ENCODE measurements around the gene FZD4.
"Not testable (repeated sequence)": the region's sequence is repeated elsewhere in the genome, so short reads cannot be mapped to it uniquely, and the experiment has no call there.

FZD4 gene

GRCh38 chr11:86955361-86956120 lies at the start of gene FZD4:
Gene FZD4 (minus strand): TSS chr11:86955395. CDS start chr11:86955085, 310 bp downstream.
- DNase-seq = peak; percentile 53

DNA sequence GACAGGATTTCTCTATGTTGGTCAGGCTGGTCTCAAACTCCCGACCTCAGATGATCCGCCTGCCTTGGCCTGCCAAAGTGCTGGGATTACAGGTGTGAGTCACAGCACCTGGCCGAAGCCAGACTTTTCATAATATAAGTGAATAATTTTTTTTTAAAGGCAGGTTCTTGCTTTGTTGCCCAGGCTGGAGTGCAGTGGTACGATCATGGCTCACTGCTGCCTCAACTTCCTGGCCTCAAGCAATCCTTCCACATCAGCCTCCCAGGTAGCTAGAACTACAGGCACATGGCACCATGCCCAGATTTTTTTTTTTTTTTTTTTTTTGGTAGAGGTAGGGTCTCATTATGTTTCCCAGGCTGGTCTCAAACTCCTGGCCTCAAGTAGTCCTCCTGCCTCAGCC lies 49.1 kb upstream of the FZD4 start:
- not testable (repeated sequence) for DNase-seq

GRCh38 chr11:87002918-87003317 lies 47.7 kb upstream of the FZD4 start:
- DNase-seq = no peak

DNA sequence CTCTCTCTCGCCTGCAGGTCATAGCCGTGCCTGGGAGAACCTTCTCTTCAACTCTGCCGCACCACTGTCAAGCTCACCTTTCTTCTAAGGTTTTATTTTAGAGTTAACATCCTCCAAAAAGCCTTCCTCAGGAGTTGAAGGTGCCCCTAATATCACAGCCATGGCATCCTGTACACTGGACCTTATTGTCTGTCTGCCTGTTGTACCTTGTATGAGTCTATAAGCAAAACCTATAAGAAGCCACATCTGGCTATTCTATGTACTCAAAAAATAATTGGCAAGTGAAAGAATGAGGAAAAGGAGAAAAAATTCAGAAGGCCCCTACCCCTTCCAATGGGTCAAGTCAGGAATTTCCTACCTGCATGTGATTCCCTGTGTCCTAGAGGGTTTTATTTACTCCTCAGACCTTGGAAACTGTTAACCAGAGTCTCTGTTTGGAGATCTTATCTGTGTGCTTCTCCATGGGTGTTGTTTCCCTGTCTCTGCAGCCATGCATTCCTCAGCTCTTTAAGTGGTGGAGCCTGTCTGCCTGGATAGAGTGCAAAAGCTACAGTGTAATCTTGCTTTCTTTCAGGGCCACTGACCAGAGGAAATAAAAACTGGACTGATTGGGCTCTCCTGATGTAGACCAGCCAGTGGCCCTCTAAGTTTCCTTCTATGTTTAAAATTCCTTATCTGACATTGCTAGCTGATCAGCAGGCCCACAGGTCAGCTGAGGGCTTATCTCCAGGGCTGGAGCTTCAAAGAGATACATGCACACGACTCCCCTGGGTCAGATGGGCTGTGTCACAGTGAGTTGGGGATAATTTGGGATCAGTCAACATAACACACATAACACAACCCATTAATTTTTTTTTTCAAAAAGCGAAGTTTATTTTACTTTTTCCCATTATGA lies 44.9 kb upstream of the FZD4 start:
- no peak for DNase-seq

DNA sequence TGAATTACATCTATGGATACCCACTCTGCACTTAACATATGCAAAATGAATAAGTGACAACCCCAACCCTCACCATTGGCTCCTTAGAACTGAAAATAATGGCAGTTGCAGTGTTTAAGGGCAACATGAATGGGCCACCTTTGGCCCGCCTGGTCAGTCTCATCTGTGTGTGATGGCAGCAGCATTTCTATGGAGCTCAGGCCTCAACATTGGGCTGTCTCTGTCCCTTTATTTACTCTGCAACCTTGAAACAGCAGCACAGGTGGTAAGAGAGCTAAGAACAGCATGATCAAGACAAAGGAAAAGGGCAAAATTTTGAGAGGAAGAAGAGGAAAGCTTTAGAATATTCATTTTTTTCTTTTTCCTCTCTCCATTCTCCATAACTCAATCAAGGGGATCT lies 44.2 kb upstream of the FZD4 start:
- no peak for DNase-seq

- no peak for DNase-seq
Observed at GRCh38 chr11:86996953-86997570, 41.9 kb upstream of the FZD4 start.

GRCh38 chr11:86993031-86993430 lies 37.8 kb upstream of the FZD4 start:
- no peak for DNase-seq

- DNase-seq = not testable (repeated sequence)
Observed at GRCh38 chr11:86992340-86992739, 37.1 kb upstream of the FZD4 start.

DNA sequence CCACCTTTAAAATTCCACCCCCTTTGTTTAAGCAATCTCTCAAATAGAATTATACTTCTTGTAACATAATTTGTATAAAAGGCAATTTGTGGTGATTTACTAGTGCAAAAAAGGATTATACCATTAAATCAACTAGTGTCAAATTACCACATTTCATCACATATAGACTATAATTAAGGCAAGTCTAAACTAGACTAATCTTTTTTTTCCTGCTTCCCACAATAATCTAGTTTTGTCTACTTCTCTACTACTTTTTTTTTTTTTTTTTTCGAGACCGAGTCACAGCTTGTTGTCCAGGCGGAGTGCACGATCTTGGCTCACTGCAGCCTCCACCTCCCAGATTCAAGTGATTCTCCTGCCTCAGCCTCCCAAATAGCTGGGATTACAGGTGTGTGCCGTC lies 36.1 kb upstream of the FZD4 start:
- DNase-seq = no peak

DNA sequence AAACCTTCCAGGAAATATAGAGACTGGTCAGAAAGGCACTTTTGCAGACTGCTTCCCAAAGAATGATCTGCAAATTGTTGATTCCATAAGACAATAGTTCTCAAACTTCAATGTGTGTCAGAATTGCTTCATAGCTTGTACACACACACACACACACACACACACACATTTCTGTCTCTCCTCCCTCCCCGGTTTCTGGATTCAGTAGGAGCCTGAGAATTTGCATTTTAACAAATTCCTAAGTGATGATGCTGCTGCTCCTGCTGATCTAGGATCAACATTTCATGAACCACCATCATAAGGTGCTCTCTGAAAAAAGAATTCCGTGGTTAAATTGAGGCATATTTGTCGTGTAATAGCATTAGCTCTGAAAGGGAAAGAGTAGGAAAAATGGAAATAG lies 35.3 kb upstream of the FZD4 start:
- no peak for DNase-seq

- no peak for DNase-seq
Observed at GRCh38 chr11:86990031-86990430, 34.8 kb upstream of the FZD4 start.

GRCh38 chr11:86988351-86988881 lies 33.2 kb upstream of the FZD4 start:
- no peak for DNase-seq

- DNase-seq = no peak
Observed at GRCh38 chr11:86987679-86988078, 32.5 kb upstream of the FZD4 start.

DNA sequence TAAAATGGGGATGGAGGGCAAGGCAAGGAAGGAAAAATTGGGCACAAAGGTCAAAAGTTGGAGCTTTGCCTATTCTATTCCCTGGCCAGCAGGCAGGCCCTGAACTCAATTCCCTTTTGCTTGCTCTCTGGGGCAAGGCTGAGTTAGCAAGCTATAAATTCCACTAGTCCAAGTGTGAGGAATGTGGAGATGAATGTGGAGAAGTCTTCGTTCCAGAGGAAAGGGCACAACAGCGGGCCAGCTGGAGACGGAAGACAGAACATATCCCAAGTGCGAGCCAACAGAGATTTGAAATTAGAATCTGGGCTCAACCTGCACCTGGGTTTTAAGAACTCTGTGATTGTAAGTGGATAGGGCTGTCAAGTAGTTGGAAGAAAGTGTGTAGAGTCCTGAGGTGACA lies 29.5 kb upstream of the FZD4 start:
- no peak for DNase-seq

GRCh38 chr11:86983021-86983488 lies 27.9 kb upstream of the FZD4 start:
- DNase-seq = no peak

DNA sequence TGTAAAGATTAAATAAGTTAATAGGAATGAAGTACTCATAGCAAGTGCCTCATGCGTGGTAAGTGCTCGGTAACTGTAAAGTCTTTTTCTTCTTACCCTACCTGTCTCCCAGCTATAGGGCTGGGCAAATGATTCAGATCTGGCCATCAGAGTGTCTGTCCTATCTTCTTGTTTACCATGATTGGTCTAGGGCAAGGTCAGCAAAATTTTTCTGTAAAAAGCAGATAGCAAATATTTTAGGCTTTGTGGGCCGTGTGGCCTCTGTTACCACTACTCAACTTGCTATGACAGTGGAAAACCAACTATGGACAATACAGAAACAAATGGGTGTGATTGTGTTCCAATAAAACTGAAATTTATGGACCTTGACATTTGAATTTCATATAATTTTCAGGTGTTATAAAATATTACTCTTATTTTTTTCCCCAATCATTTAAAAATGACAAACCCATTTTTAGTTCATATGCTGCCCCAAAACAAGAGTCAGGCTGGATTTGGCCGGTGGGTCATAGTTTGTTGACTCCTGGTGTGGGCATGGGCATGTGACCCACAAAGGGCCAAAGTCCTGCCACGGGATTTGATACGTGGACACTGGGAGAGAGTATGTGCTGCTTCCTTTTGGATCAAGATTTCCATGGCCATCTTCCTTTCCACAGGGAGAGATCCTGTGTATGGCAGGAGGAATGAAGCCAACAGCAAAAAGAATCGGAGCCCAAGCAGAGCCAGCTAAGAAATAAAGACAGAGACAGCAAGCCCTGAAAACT lies 26.8 kb upstream of the FZD4 start:
- DNase-seq = no peak

DNA sequence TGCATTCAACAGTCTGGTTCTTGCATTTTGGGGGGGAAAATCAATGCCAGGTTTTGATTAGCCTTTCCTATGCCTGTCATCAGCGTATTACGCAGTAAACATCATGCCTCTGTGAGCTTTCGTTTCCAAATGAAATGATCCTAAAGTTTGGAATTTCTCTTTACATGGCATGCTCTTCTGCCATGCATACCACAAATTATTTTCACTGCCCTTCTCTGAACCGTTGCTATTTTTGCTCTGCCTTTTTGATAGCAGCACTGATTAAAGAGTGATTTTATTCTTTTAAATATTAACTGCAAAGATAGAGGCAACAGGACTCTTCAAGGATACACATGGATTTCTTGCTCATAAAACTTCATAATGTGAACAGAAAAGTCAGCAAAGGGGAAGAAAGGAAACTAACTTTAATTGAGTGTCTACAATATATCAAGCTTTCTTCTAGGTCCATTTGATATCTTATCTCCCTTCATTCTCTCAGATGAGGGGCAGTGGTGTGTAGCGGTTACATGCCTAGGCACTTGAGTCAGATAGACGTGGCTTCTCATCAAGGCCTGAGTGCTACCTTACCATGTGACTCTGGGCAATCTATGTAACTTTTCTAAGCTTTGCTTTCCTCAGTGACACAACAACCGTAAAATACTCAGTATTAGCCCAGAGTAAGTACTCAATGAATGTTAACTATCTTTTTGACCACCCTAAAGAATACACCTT lies 25.0 kb upstream of the FZD4 start:
- no peak for DNase-seq

GRCh38 chr11:86978756-86979608 lies 23.8 kb upstream of the FZD4 start:
- DNase-seq = no peak

DNA sequence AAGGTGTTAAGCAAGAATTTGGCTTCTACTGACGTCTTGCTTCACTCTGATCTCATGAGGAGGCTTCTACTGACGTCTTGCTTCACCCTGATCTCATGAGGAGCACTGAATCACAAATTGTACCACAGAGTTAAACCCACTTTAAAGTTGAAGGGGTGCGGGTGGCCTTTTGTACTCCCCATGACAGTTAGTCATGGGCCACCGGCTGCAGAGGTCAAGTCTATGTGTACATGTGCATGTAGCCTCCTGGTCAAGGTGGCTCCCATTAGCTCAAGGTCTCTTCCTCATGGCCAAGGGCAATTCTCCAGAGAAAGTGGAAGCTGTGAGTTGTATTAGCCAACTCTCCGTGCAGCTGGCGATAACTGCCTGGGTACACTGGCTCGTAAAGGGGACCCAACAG lies 23.1 kb upstream of the FZD4 start:
- DNase-seq = no peak

DNA sequence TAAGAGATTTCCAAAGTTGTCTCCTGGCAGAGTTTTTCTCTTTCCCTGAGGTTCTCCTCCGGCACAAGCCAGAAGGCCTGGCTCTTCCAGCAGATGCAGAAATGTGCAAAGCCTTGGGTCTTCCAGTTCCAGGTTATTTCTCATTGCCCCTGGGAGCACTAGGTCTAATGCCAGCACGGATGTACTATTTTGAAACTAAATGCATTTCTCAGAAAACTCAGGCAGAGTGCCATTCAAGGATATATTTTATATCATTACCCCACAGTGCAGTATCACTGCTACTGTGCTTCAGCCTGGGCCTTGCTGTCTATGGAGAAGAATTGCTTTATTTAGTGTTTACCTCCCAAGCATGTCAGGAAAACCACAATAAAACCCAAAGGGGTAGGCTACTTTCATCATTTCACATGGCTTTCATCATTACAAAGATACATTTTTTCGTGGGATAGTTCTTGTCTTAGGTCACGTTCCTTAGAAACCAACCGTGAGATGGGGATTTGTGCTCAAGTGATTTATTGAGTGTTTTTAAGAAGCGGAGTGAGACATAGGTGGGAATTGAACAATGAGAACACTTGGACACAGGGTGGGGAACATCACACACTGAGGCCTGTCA lies 22.4 kb upstream of the FZD4 start:
- no peak for DNase-seq
